ENCODE measurements around the gene ASB7. TPM values are rescaled to one million over a fixed set of nuclear protein-coding genes. Genes with fewer than 3 reads are reported as not detected.

ASB7 gene
- total RNA-seq (ENCODE audit: unreplicated experiment): 14.5 TPM
- long read RNA-seq, partial matches to known transcripts: 0 of 4 reads
- long read RNA-seq, other reads (novel, unspliced or antisense): 1 of 4 reads

- H3K36me3 Mint-ChIP-seq (ENCODE audit: unreplicated experiment): no peaks in the 10 kb centered on the region
- no peak for TF ChIP-seq CTCF (IDR thresholded peaks at IDR 0.05; ENCODE audit: partially characterized antibody, unreplicated experiment)
- H3K27me3 Mint-ChIP-seq (ENCODE audit: unreplicated experiment): no peaks in the 10 kb centered on the region
- peak within 1 kb of the TSS; percentile 95 for H3K4me3 Mint-ChIP-seq (ENCODE audit: unreplicated experiment)
- peak within 1 kb of the TSS; percentile 34 for H3K27ac Mint-ChIP-seq (ENCODE audit: unreplicated experiment)
- H3K4me1 Mint-ChIP-seq (ENCODE audit: low read depth, unreplicated experiment): peaks cover 2% of the 10 kb centered on the region
- no peaks in the 10 kb centered on the region for H3K9me3 Mint-ChIP-seq (ENCODE audit: unreplicated experiment)
- DNase-seq: peak; percentile 100
These were observed at the start of gene ASB7, which contains the start of gene LINS1 for GRCh38 chr15:100602064-100602822. TSS of gene ASB7 (plus strand) at chr15:100602589. CDS start at chr15:100612217, 9,628 bp downstream. TSS of gene LINS1 (minus strand) at chr15:100602184. CDS start at chr15:100580842, 21,342 bp downstream.

GRCh38 chr15:100553468-100553867 is 48.9 kb upstream of the ASB7 start:
- Mint-ChIP-seq H3K27ac (ENCODE audit: unreplicated experiment) (no peak overlapping the region), H3K9me3 (ENCODE audit: unreplicated experiment) (peaks cover 7% of the 10 kb centered on the region), H3K4me1 (ENCODE audit: low read depth, unreplicated experiment) (no peaks in the 10 kb centered on the region), H3K27me3 (ENCODE audit: unreplicated experiment) (peaks cover 2% of the 10 kb centered on the region), H3K4me3 (ENCODE audit: unreplicated experiment) (no peak overlapping the region), H3K36me3 (ENCODE audit: unreplicated experiment) (peaks cover 24% of the 10 kb centered on the region)
- no peak for TF ChIP-seq CTCF (IDR thresholded peaks at IDR 0.05; ENCODE audit: partially characterized antibody, unreplicated experiment)
- DNase-seq: no peak

- no peak for DNase-seq
- Mint-ChIP-seq H3K36me3 (ENCODE audit: unreplicated experiment) (peaks cover 19% of the 10 kb centered on the region), H3K4me1 (ENCODE audit: low read depth, unreplicated experiment) (no peaks in the 10 kb centered on the region), H3K27ac (ENCODE audit: unreplicated experiment) (no peak overlapping the region), H3K9me3 (ENCODE audit: unreplicated experiment) (peaks cover 7% of the 10 kb centered on the region), H3K4me3 (ENCODE audit: unreplicated experiment) (no peak overlapping the region), H3K27me3 (ENCODE audit: unreplicated experiment) (no peaks in the 10 kb centered on the region)
- TF ChIP-seq CTCF (IDR thresholded peaks at IDR 0.05; ENCODE audit: partially characterized antibody, unreplicated experiment): no peak
These were observed 43.6 kb upstream of the ASB7 start for GRCh38 chr15:100558771-100559254.

GRCh38 chr15:100559330-100559729 is 43.1 kb upstream of the ASB7 start:
- Mint-ChIP-seq H3K4me3 (ENCODE audit: unreplicated experiment) (no peak overlapping the region), H3K27me3 (ENCODE audit: unreplicated experiment) (no peaks in the 10 kb centered on the region), H3K9me3 (ENCODE audit: unreplicated experiment) (peaks cover 7% of the 10 kb centered on the region), H3K4me1 (ENCODE audit: low read depth, unreplicated experiment) (no peaks in the 10 kb centered on the region), H3K36me3 (ENCODE audit: unreplicated experiment) (peaks cover 17% of the 10 kb centered on the region), H3K27ac (ENCODE audit: unreplicated experiment) (no peak overlapping the region)
- DNase-seq: no peak
- TF ChIP-seq CTCF (IDR thresholded peaks at IDR 0.05; ENCODE audit: partially characterized antibody, unreplicated experiment): no peak

- no peaks in the 10 kb centered on the region for H3K4me1 Mint-ChIP-seq (ENCODE audit: low read depth, unreplicated experiment)
- H3K36me3 Mint-ChIP-seq (ENCODE audit: unreplicated experiment): peaks cover 17% of the 10 kb centered on the region
- no peak overlapping the region for H3K27ac Mint-ChIP-seq (ENCODE audit: unreplicated experiment)
- peaks cover 5% of the 10 kb centered on the region for H3K9me3 Mint-ChIP-seq (ENCODE audit: unreplicated experiment)
- no peaks in the 10 kb centered on the region for H3K27me3 Mint-ChIP-seq (ENCODE audit: unreplicated experiment)
- no peak for TF ChIP-seq CTCF (IDR thresholded peaks at IDR 0.05; ENCODE audit: partially characterized antibody, unreplicated experiment)
- H3K4me3 Mint-ChIP-seq (ENCODE audit: unreplicated experiment): no peak overlapping the region
- DNase-seq: no peak
These were observed 42.1 kb upstream of the ASB7 start for GRCh38 chr15:100560323-100560722.
